Mucosa of descending colon (tissue), 3 donors: ENCODE data around the gene EMC9. TPM values are rescaled to one million over a fixed set of nuclear protein-coding genes. Genes with fewer than 3 reads are reported as not detected.

Source experiments
- ATAC-seq: fragments of 200-7000 bp; cut with Tn5 transposase; one replicate; pipeline ENCODE4 v1.9.1; 2020; ENCODE audit warnings: mild to moderate bottlenecking, moderate library complexity
- DNase-seq, 3 donors: peaks; one replicate each; pipeline ENCODE4 v3.0.0-alpha.2; 2020
- H3K36me3 ChIP-seq: fragments of 200-600 bp; one replicate; pipeline ENCODE4 v1.8.0; 2021; ENCODE audit warnings: low read depth, mild to moderate bottlenecking
- H3K4me1 ChIP-seq: fragments of 200-600 bp; one replicate; pipeline ENCODE4 v1.8.0; 2021; ENCODE audit warnings: low read depth, mild to moderate bottlenecking
- H3K4me3 ChIP-seq: fragments of 200-600 bp; one replicate; pipeline ENCODE4 v1.8.0; 2021; ENCODE audit warnings: mild to moderate bottlenecking
- H3K9me3 ChIP-seq: fragments of 200-600 bp; one replicate; pipeline ENCODE4 v1.8.0; 2021; ENCODE audit warnings: mild to moderate bottlenecking
- intact Hi-C, 2 donors: fragments of 100-400 bp; cut with DNase I in 1 of 2; cut with micrococcal nuclease in 1 of 2; formaldehyde crosslinking; loops; one replicate each; pipeline versions ENCODE4 v1.11.0 to v1.11.1; 2022; cut with DNase I, micrococcal nuclease
- total RNA-seq, 3 donors: library from RNA; stranded (reverse); fragmentation: NEBNext Ultra II Directional in 2 of 3; extraction: Animal tissue kit (Norgen Biotek cat#: 25700) in 2 of 3; gene quantifications; one replicate each; pipeline versions ENCODE4 v1.2.1 to v1.2.4, GENCODE V29; 2021 to 2023
- TF ChIP-seq, protein P1 (sequence below): fragments of 200-600 bp; IDR thresholded peaks from one replicate; pipeline ENCODE4 v1.8.0; 2022; ENCODE audit warnings: antibody characterized with exemption, mild to moderate bottlenecking
- donor health status: DM: no; HTN: no; CAD: no; lungs with moderate emphysema.
- donor health status: DM: no; HTN: no; CAD: no.
- donor health status: DM: no; HTN: yes; CAD: no.

The EMC9 gene
- total RNA-seq, 3 donors from 2014 or later, result 18.3 to 24.9 (median 20.4) TPM

DNA sequence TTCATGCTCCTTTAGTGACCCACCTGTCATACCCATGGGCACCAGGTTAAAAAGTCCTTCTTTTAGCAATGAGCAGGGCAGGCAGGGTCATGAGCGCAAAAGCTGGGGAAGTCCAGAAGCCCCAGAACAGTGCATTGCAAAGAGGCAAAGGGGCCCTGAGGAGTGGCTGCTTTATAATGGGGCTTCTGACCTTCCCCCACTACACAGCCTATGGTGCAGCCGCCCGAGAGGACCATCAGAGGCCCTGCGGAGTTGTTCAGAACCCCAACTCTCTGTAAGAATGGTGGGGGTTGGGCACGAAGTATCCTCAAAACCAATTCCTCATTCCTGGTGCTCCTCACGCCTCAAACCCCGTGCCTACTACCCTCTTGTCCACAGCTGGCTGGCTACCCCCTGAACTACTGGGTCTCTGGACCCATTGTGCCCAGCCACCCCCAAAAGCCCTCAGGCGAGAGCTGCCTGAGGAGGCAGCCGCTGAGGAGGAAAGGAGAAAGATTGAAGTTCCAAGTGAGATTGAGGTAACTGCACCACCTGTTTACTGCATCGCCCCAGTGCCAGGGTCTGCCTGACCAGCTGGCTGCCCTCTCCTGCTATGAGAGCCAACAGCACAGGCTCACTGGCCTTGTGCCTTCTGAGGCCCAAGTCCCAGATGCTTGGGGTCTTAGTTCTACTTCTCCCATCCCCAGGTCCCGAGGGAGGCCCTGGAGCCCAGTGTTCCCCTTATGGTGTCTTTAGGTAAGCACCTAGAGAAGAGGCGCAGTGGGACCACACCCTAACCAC lies 37.2 kb upstream of the EMC9 start:
- H3K9me3 ChIP-seq, result no peaks in the 10 kb centered on the region
- ATAC-seq (no peak), DNase-seq (no peak)
- no peak overlapping the region for H3K4me3 ChIP-seq
- TF ChIP-seq, protein P1, sequence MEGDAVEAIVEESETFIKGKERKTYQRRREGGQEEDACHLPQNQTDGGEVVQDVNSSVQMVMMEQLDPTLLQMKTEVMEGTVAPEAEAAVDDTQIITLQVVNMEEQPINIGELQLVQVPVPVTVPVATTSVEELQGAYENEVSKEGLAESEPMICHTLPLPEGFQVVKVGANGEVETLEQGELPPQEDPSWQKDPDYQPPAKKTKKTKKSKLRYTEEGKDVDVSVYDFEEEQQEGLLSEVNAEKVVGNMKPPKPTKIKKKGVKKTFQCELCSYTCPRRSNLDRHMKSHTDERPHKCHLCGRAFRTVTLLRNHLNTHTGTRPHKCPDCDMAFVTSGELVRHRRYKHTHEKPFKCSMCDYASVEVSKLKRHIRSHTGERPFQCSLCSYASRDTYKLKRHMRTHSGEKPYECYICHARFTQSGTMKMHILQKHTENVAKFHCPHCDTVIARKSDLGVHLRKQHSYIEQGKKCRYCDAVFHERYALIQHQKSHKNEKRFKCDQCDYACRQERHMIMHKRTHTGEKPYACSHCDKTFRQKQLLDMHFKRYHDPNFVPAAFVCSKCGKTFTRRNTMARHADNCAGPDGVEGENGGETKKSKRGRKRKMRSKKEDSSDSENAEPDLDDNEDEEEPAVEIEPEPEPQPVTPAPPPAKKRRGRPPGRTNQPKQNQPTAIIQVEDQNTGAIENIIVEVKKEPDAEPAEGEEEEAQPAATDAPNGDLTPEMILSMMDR, result no peak
- H3K4me1 ChIP-seq, result no peaks in the 10 kb centered on the region
- intact Hi-C loops, result no loop called here
- no peaks in the 10 kb centered on the region for H3K36me3 ChIP-seq

DNA sequence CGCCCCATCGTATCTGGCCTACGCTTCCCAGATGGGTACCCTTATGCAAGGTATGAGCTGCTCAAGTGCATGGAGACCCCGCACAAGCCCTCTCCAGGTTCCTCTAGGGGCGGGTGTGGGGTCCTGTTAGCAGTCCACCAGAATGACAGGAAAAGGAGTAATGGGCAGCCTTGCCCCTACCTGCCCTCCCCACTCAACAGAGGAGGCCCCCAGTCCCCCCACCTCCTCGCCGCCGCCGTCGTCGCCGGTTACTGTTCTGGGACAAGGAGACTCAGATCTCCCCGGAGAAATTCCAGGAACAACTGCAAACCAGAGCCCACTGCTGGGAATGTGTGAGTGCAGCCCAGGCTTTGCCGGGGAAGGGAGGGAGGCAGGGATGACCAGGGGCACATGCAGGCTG lies 36.5 kb upstream of the EMC9 start:
- H3K4me3 ChIP-seq, result no peak overlapping the region
- no peaks in the 10 kb centered on the region for H3K9me3 ChIP-seq
- no peaks in the 10 kb centered on the region for H3K4me1 ChIP-seq
- DNase-seq (no peak), ATAC-seq (no peak)
- intact Hi-C loops, result no loop called here
- TF ChIP-seq, protein P1, result no peak
- H3K36me3 ChIP-seq, result no peaks in the 10 kb centered on the region

DNA sequence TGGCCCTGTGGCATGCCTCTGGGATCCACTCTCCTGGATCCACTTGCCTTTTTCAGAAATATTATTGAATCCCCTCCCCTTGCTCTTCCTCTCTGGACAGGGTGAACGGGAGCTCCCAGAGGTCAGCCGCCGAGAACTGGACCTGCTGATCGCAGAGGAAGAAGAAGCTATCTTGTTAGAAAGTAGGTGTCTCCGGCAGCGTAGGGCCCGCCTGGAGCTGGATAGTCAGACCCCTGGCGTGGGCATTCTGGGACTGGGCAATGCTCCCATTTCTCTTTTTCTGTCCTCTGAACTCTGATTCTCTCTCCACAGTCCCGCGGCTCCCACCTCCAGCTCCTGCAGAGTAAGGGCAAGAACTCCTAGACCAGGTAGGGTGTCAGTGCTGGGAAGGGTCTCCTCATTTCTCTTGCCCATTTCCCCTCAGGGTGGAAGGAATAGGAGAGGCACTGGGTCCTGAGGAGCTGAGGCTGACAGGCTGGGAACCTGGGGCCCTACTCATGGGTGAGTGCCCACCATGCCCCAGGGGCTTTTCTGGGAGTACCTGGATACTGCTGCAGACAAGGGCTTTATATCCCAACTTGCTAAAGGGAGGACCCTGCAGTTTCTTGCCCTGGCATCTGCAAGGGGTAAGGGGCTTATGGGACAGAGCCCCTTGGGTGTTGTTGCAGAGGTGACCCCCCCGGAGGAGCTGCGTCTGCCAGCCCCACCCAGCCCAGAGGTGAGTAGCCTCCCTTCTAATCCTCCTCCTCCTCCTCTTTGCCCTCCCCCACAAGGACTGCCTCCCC lies 35.8 kb upstream of the EMC9 start:
- intact Hi-C loops, result no loop called here
- Histone ChIP-seq H3K9me3 (no peaks in the 10 kb centered on the region), H3K36me3 (no peaks in the 10 kb centered on the region), H3K4me1 (no peaks in the 10 kb centered on the region), H3K4me3 (no peak overlapping the region)
- TF ChIP-seq, protein P1, result no peak
- ATAC-seq, result no peak
- no peak for DNase-seq

DNA sequence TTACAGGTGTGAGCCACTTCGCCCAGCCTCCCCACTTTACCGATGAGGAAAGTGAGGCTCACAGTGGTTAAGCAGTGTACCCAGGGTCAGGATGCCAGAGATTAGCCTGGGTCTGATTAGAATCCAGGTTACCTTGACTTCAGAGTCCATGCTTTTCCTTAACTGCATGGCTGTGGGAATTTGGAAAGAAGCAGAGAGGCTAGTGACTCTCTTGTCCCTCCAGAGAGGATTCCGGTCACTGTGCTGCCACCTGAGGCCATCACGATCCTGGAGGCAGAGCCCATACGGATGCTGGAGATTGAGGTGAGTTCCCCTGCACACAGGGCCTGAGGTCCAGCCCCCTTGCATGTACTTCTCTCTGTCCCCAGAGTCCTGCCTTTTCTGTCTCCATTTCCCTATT lies 35.2 kb upstream of the EMC9 start:
- Histone ChIP-seq H3K36me3 (no peaks in the 10 kb centered on the region), H3K4me3 (no peak overlapping the region), H3K9me3 (no peaks in the 10 kb centered on the region), H3K4me1 (no peaks in the 10 kb centered on the region)
- ATAC-seq, result no peak
- intact Hi-C loops, result no loop called here
- DNase-seq, result no peak
- TF ChIP-seq, protein P1, result no peak

DNA sequence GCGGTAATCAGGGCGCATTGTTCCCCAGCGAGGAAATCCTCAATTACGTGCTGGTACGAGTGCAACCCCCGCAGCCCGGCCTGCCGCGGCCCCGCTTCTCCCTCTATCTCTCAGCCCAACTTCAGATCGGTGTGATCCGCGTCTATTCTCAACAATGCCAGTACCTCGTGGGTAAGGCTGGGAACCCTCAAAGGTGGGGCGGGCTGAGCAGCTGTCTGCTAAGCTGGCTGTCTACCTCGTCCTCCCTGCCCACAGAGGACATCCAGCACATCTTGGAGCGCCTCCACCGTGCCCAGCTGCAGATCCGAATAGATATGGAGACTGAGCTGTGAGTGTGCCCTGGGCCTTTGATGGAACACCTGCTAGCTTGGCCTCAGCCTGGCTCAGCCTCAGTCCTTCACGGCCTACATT lies 31.5 kb upstream of the EMC9 start:
- intact Hi-C loops, result no loop called here
- H3K4me1 ChIP-seq, result no peaks in the 10 kb centered on the region
- no peaks in the 10 kb centered on the region for H3K36me3 ChIP-seq
- no peak overlapping the region for H3K4me3 ChIP-seq
- H3K9me3 ChIP-seq, result no peaks in the 10 kb centered on the region
- no peak for DNase-seq
- ATAC-seq, result no peak
- TF ChIP-seq, protein P1, result no peak
